Stimulated activated effector memory CD8-positive, alpha-beta T cell treated with anti-CD3 and anti-CD28 coated beads, Interleukin-12 subunit alpha, Interleukin-12 subunit beta, amount 100 ng/mL, for 72 hours (primary cell): ENCODE measurements around the gene TOGARAM2.
A peak's percentile ranks its signal among the peaks of the same experiment; 100 is the strongest.

Source experiments
- ATAC-seq: fragments of 150-1000 bp; cut with Tn5 transposase; 2 replicates; pipeline ENCODE4 v1.10.0; 2021
- DNase-seq, 2 donors: peaks; one replicate each; pipeline ENCODE4 v3.0.0; 2021 to 2022; ENCODE audit warnings: low spot score in 2 of 2
- H3K27ac Mint-ChIP-seq: one replicate; pipeline ENCODE4 v1.8.0; 2022; ENCODE audit warnings: mild to moderate bottlenecking, mixed read lengths
- H3K36me3 Mint-ChIP-seq: one replicate; pipeline ENCODE4 v1.8.0; 2022; ENCODE audit warnings: mild to moderate bottlenecking, mixed read lengths
- H3K4me1 Mint-ChIP-seq: one replicate; pipeline ENCODE4 v1.8.0; 2022; ENCODE audit warnings: mixed read lengths
- H3K4me3 Mint-ChIP-seq: one replicate; pipeline ENCODE4 v1.8.0; 2022; ENCODE audit warnings: mild to moderate bottlenecking, mixed read lengths
- H3K9me3 Mint-ChIP-seq: one replicate; pipeline ENCODE4 v1.8.0; 2022; ENCODE audit warnings: mixed read lengths

TOGARAM2 gene

DNA sequence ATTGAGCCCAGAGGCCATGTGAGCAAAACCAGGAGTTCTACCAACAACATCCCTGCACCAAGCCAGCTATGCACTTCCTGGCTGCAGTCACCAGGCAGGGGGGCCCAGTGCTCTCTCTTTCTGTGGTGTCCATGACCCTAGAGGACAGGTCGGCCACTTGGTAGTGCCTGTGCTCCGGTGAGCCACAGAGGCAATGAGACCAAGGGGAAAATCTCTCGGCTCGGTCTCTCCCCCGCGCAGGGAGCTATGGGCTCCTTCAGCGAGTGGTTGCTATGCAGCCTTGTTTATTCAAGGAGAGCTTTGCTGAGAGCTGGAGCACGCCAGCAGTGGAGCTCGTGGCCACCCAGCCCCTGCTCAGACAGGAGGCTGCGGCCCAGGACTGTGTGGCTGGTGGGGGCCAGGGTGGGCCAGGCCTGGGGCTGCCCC, at the start of gene TOGARAM2:
Gene TOGARAM2 (plus strand): TSS at position 283 of the 426 bp plus-strand sequence. CDS start 13,537 bp downstream, outside the sequence.
- Mint-ChIP-seq H3K9me3 (no peaks in the 10 kb centered on the region), H3K4me1 (peaks cover 2% of the 10 kb centered on the region), H3K27ac (peak within 1 kb of the TSS; percentile 78), H3K4me3 (no peak within 1 kb of the TSS), H3K36me3 (no peaks in the 10 kb centered on the region)
- DNase-seq (no peak), ATAC-seq (no peak)

DNA sequence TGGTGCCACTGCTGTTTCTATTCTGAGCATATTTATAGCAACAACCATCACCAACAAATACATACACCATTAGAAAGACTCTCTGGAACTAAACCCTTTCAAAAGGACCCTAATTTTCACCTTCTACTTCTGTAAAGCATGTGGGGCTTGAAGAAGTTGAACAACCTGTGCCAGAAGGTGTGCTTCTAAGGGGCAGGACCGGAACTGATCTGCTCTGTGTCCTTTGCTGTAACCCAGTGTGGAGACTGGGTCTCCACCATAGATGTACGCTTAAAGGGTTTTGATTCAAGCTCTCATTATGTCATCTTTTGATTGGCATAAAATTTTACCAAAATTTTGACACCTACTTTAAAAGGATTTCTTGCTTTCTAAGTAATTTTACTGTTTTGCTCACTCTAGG, 46.3 kb upstream of the TOGARAM2 start:
- Mint-ChIP-seq H3K9me3 (no peaks in the 10 kb centered on the region), H3K27ac (no peak overlapping the region), H3K4me1 (peaks cover 5% of the 10 kb centered on the region), H3K4me3 (no peak overlapping the region), H3K36me3 (peaks cover 100% of the 10 kb centered on the region)
- no peak for DNase-seq
- no peak for ATAC-seq

DNA sequence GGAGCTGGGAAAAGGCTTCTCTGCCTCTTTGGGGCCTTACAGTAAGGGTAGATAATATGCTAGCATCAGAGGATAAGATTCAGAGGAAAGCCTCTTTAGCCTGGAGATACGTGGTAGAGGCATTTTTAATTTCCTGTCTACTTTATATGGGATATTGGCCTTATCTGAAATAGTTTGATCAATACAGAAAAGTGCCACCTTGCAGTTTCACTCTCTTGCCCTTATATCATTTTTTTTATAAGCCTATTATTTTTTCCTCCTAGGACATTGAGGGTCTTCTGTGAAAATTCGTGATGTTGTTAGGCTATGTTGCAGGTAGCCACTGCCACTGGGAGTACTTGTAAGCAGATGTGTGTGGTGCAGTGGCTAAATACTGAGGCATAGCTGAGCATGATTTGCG, 40.1 kb upstream of the TOGARAM2 start:
- H3K36me3 Mint-ChIP-seq: peaks cover 100% of the 10 kb centered on the region
- ATAC-seq (no peak), DNase-seq (no peak)
- H3K4me1 Mint-ChIP-seq: peaks cover 10% of the 10 kb centered on the region
- no peaks in the 10 kb centered on the region for H3K9me3 Mint-ChIP-seq
- H3K27ac Mint-ChIP-seq: peak overlapping the region; percentile 61
- H3K4me3 Mint-ChIP-seq: no peak overlapping the region

DNA sequence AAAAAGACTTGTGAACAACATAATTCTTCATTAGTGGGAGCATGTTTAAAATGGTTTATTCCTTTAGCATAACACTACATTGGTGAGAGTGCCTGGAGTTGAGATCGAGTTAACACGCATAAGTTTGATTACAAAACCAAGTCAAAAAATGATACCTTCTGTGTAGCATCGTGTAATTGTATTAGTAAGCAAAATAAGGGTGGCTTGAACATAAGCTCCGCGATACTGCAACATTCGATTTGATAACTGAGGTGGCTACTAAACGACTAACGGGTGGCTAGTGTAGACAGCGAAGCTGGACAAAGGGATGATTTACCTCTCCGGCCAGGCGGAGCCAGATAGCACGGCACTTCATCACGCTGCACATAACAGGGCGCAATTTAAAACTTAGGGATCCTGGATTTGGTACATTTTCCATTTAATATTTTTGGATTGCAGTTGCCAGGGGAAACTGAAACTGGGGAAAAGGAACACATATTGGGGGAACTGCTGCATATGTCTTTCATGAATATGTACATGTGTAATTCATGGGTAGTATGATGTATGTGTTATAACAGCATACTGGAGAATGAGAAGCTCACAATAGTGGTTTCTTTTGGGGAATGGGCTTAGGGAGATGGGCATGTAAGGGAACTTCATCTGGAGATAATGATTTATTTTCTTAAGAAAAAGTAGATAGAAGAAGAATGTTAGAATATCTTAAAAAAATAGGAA, 36.4 kb upstream of the TOGARAM2 start:
- ATAC-seq: no peak
- H3K36me3 Mint-ChIP-seq: peaks cover 100% of the 10 kb centered on the region

DNA sequence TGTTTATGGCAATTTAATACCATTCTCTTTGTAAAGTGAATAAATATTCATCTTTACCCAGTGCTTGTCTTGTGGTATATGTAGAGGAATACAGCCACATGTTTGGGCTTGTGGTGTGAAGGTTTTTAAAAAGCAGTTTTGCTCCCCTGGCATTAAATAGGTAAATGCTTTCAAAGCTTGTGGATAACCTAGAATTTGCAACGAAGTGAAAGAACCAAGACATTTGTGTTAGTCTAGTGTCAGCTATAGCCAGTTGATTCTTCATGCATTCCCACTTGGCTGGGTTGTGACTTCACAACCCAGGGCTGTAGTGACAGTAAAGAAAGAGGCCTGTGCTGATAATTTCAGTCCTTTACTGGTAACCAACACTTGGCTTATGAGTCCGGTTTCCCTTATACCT, 32.9 kb upstream of the TOGARAM2 start:
- no peak for ATAC-seq
- Mint-ChIP-seq H3K4me1 (peaks cover 11% of the 10 kb centered on the region), H3K36me3 (peaks cover 71% of the 10 kb centered on the region), H3K9me3 (no peaks in the 10 kb centered on the region), H3K27ac (no peak overlapping the region), H3K4me3 (no peak overlapping the region)
- no peak for DNase-seq

More for the DNA sequence above, 36.4 kb upstream of the TOGARAM2 start:
- no peak for DNase-seq
- H3K4me1 Mint-ChIP-seq: peaks cover 6% of the 10 kb centered on the region
- H3K9me3 Mint-ChIP-seq: no peaks in the 10 kb centered on the region
- no peak overlapping the region for H3K4me3 Mint-ChIP-seq
- no peak overlapping the region for H3K27ac Mint-ChIP-seq

DNA sequence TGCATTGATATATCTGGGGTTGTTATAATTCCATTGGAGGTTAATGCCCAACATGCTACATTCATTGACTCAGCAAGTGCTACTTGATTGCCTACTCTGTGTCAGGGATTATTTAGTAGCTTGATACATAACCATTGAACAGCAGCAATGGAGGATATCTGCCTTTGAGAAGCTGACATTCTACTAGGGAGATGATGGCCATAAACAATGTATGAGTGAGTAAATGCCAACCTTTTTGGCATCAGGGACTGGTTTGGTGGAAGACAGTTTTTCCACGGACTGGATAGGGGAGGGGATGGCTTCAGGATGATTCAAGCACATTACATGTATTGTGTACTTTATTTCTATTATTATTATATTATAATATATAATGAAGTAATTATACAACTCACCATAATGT, 31.9 kb upstream of the TOGARAM2 start:
- Mint-ChIP-seq H3K4me1 (peaks cover 11% of the 10 kb centered on the region), H3K27ac (no peak overlapping the region), H3K4me3 (no peak overlapping the region), H3K36me3 (peaks cover 61% of the 10 kb centered on the region), H3K9me3 (no peaks in the 10 kb centered on the region)
- DNase-seq: no peak
- ATAC-seq: no peak

DNA sequence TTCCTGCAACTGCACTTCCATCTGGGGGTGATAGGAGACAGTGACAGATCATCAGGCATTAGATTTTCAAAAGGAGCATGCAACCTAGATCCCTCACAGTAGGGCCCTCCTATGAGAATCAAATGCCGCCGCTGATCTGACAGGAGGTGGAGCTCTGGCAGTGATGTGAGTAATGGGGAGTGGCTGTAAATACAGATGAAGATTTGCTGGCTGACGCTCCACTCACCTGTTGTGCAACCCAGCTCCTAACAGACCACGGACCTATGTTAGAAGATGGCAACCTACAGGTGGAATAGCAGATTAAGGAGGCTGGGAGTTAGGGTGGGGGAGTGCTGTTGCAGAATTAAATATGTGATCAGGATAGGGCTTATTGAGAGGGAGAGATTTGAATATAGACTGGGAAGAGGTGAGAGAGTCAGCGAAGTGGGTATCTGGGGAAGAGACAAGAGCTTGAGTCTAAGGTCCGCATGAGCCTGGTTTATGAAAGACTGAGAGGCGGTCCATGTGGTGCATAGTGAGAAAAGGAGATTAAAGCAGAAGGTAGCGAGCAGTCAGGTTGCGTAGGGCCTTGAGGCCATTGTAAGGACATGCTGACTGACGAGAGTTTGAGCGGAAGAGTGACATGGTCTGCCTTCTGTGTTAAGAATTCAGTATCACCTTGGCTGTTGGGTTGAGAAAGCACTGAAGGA, 31.3 kb upstream of the TOGARAM2 start:
- no peak for ATAC-seq
- Mint-ChIP-seq H3K4me3 (no peak overlapping the region), H3K27ac (peak overlapping the region; percentile 26), H3K36me3 (peaks cover 55% of the 10 kb centered on the region), H3K9me3 (no peaks in the 10 kb centered on the region), H3K4me1 (peaks cover 11% of the 10 kb centered on the region)
- no peak for DNase-seq

DNA sequence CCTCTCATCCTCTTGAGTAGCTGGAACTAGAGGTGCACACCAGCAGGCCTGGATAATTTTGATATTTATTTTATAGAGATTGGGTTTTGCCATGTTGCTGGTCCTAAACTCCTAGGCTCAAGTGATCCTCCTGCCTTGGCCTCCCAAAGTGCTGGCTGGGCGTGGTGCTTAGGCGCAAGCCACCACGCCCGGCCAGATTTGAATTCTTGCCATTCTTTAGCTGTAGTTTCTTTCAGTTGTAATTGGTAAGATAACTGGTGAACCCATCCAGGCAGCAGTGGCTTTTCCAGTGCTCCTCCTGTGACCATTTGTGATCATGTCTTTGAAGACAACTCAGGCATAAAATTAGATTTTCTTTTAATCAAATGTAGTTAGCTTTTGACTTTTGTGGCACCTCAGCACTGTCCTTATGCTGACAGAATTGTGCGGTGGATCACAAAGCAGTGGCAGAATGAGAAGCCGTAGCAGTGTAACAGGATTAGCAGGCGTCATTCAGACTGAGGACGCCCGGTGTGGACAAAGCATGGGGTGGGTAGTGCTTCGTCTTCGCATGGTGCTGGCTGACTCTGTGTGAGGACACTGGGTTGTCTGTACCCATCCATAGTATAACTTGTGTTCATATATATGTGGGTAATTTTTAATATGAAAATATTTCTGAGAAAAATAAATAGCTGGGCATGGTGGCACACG, 30.0 kb upstream of the TOGARAM2 start:
- ATAC-seq (no peak), DNase-seq (peak in 1 of 2 donors; percentile 28)
- H3K36me3 Mint-ChIP-seq: peaks cover 42% of the 10 kb centered on the region
- no peak overlapping the region for H3K27ac Mint-ChIP-seq
- H3K4me3 Mint-ChIP-seq: no peak overlapping the region
- no peaks in the 10 kb centered on the region for H3K9me3 Mint-ChIP-seq
- peaks cover 11% of the 10 kb centered on the region for H3K4me1 Mint-ChIP-seq

DNA sequence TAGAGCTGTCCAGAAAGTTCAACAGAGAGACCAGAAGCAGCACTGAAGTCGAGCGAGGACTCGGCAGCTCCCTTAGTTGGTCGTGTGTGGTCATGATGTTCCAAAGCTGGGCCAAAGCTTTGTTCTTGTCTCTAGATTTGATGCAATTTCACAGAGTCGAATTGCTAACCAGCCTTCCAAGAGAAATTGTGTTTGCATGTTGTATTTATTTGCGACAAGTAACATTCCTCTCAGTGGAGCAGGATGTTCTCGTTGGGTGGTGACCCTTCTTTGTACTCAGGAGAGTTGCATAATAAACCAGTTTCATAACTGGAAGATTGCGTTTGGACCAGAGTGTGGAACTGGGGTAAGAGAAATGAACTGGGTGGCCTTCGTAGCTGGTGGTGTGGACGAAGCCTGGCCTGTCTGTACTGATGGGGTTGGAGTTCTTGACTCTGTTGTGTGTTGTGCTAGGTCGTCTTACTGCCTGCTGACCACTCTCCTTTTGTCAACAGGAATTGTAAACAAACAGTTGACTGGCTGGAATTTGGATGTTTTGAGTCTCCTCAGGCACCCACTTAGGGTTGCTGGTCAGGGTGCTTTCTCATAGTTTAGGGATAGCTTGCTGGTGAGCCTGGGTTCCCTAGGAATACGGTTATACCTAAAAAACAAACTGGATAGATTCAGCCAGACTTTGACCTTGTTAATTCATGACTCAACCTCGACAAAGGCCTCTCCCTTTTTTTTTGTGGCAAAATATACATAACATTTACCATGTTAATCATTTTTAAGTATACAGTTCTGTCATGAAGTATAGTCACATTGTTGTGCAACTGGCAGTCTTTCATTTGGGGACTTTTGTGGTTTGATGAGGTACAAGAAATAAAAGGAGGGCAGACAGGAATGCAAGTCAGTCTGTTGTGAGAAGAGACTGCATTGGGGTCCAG, 28.9 kb upstream of the TOGARAM2 start:
- ATAC-seq (peak; percentile 46), DNase-seq (peak in 1 of 2 donors; percentile 3)
- peaks cover 11% of the 10 kb centered on the region for H3K4me1 Mint-ChIP-seq
- peaks cover 31% of the 10 kb centered on the region for H3K36me3 Mint-ChIP-seq
- H3K4me3 Mint-ChIP-seq: no peak overlapping the region
- peak overlapping the region; percentile 27 for H3K27ac Mint-ChIP-seq
- H3K9me3 Mint-ChIP-seq: no peaks in the 10 kb centered on the region

DNA sequence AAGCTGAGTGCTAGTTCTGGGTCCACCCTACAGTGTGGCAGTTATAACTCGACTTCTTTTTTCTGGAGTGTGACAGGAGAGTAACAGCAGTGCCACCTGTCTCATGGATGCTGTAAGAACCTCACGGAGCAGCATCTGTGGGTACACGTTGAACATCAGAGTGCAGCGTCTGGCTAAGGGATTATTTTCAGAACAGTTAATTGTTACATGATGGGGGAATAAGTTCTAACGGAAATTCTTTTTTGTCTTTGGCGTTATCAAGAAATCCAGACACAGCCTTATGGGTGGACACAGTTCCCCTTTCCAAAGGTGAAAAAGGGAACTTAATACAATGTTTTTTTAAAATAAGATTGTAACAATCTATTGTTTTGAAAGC, 28.3 kb upstream of the TOGARAM2 start:
- ATAC-seq (no peak), DNase-seq (peak in 1 of 2 donors; percentile 41)
- Mint-ChIP-seq H3K4me3 (no peak overlapping the region), H3K4me1 (peaks cover 11% of the 10 kb centered on the region), H3K27ac (peak overlapping the region; percentile 27), H3K36me3 (peaks cover 24% of the 10 kb centered on the region), H3K9me3 (no peaks in the 10 kb centered on the region)

DNA sequence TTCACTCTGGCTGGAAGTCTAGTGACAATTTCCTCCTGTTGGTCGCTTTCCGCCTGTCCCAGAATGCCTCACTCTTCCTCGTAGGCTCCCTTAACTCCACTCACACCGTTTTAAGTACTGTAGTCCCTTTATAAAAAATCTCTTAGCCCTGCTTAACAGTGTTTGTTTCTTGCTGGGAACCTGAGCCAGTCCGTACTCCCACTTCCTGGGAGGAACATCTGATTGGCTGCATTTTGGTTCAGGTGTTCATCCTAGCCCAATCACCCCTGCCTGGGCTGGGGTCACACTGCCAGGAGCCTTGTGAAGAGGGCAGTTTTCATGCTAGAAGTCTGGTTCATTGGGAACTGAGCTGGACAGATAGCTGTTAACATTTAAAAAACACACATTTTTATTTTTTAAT, 25.6 kb upstream of the TOGARAM2 start:
- H3K4me3 Mint-ChIP-seq: no peak overlapping the region
- DNase-seq: peak in 1 of 2 donors; percentile 26
- no peaks in the 10 kb centered on the region for H3K36me3 Mint-ChIP-seq
- peaks cover 8% of the 10 kb centered on the region for H3K4me1 Mint-ChIP-seq
- H3K27ac Mint-ChIP-seq: no peak overlapping the region
- no peaks in the 10 kb centered on the region for H3K9me3 Mint-ChIP-seq
- no peak for ATAC-seq

DNA sequence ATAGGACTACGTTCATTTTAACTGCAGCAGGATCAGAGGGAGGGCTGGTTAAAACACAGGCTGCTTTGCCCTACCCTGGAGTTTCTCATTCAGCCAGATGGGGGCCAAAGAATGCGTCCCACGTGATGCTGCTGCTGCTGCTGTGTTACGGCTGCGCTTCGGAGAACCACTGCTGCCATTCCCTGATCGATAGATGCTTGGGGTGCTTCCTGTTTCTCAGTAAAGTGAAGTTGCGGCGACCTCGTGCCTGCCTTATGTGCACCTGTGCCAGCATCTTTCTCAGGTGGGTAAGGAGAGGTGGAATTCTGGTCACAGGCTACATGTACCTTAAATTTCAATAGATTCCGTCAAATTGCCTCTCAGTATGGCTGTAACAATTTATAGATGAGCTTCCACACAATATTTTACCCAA, 24.7 kb upstream of the TOGARAM2 start:
- Mint-ChIP-seq H3K4me1 (peaks cover 7% of the 10 kb centered on the region), H3K36me3 (no peaks in the 10 kb centered on the region), H3K9me3 (no peaks in the 10 kb centered on the region), H3K4me3 (peak overlapping the region; percentile 60), H3K27ac (no peak overlapping the region)
- peak in 1 of 2 donors; percentile 52 for DNase-seq
- ATAC-seq: peak; percentile 81

DNA sequence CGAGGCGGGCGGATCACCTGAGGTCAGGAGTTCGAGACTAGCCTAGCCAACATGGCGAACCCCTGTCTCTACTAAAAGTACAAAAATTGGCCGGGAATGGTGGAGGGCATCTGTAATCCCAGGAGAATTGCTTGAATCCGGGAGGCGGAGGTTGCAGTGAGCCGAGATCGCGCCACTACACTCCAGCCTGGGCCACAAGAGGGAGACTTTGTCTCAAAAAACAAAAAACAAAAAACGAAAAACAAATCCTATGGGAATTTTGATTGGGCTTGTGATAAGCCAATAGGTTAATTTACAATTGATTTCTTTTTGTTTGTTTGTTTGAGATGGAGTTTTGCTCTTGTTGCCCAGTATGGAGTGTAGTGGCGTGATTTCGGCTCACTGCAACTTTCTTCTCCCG, 24.2 kb upstream of the TOGARAM2 start:
- Mint-ChIP-seq H3K36me3 (no peaks in the 10 kb centered on the region), H3K4me3 (peak overlapping the region; percentile 60), H3K27ac (no peak overlapping the region), H3K4me1 (peaks cover 7% of the 10 kb centered on the region), H3K9me3 (no peaks in the 10 kb centered on the region)
- ATAC-seq: no peak
- peak in 1 of 2 donors; percentile 34 for DNase-seq

DNA sequence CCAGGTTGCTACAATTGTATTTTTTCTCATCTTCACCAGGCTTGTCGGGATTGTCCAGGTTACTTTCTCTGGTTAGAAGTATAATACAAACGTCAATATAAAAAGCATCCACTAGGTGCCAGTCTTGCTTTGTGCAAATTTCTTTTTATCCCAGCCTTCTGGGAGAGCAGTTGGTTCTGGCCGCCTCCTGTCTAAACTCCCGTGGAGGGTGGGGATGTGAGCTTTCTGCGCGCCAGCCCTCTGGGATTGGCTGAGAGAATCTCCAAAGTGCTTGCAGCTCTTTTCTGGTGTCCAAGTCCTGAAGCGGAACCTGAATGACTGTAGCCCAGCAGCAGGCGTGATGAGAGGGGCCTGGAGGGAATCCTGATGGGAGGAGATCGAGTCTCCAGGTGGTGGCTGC, 22.4 kb upstream of the TOGARAM2 start:
- Mint-ChIP-seq H3K27ac (no peak overlapping the region), H3K4me3 (no peak overlapping the region), H3K4me1 (peaks cover 7% of the 10 kb centered on the region), H3K9me3 (no peaks in the 10 kb centered on the region), H3K36me3 (no peaks in the 10 kb centered on the region)
- peak; percentile 76 for ATAC-seq
- DNase-seq: peak; percentile 21 to 59

DNA sequence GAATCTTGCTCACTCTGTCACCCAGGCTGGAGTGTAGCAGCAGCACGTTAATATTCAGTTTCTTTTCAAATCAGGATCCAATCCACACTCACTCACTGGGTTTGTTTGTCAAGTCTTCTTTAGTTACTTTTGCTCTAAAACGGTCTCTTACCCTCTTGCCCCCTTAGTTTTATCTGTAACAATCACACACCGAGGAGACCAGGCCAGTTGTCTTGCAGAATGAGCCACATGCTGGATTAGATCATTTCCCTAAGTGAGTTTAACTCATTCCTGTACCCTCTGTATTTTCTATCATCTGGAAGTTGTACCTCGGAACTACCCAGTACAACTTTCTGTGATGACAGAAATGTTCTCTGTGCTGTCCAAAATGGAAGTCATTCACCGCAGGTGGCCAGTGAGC, 20.7 kb upstream of the TOGARAM2 start:
- no peak for ATAC-seq
- H3K4me3 Mint-ChIP-seq: no peak overlapping the region

More for the DNA sequence above, 20.7 kb upstream of the TOGARAM2 start:
- Mint-ChIP-seq H3K4me1 (peaks cover 7% of the 10 kb centered on the region), H3K9me3 (no peaks in the 10 kb centered on the region), H3K36me3 (no peaks in the 10 kb centered on the region), H3K27ac (no peak overlapping the region)
- no peak for DNase-seq
